Trophoblast cell (in vitro differentiated cells and primary cell): ENCODE results near the gene TTLL8.

Experiments used
- DNase-seq, 2 donors: peaks; one replicate each; pipeline ENCODE4 v3.0.0-alpha.2; 2016
- H2AFZ ChIP-seq: 2 replicates; pipeline ENCODE4 v1.6.1; 2013; ENCODE audit warnings: low read length, moderate library complexity, mild to moderate bottlenecking; ENCODE audit not compliant: insufficient read depth, poor library complexity
- H2AK5ac ChIP-seq: 2 replicates; pipeline ENCODE4 v1.6.1; 2013; ENCODE audit warnings: mild to moderate bottlenecking, low read length
- H2BK120ac ChIP-seq: 2 replicates; pipeline ENCODE4 v1.6.1; 2013; ENCODE audit warnings: low read length, mild to moderate bottlenecking, moderate library complexity; ENCODE audit not compliant: insufficient read depth, poor library complexity
- H2BK12ac ChIP-seq: 2 replicates; pipeline ENCODE4 v1.6.1; 2013; ENCODE audit warnings: mild to moderate bottlenecking, low read length, moderate library complexity
- H2BK5ac ChIP-seq: 2 replicates; pipeline ENCODE4 v1.6.1; 2013; ENCODE audit warnings: low read length, low read depth, moderate library complexity, mild to moderate bottlenecking; ENCODE audit not compliant: poor library complexity
- H3K14ac ChIP-seq: 2 replicates; pipeline ENCODE4 v1.6.1; 2013; ENCODE audit warnings: mild to moderate bottlenecking, low read length
- H3K18ac ChIP-seq: 2 replicates; pipeline ENCODE4 v1.6.1; 2013; ENCODE audit warnings: mild to moderate bottlenecking, low read length
- H3K23ac ChIP-seq: 2 replicates; pipeline ENCODE4 v1.6.1; 2013; ENCODE audit warnings: low read length
- H3K27ac ChIP-seq: 2 replicates; pipeline ENCODE4 v1.5.1; 2013; ENCODE audit warnings: low read depth, mild to moderate bottlenecking, inconsistent platforms, low read length, moderate library complexity
- H3K27me3 ChIP-seq: 2 replicates; pipeline ENCODE4 v1.6.1; 2013; ENCODE audit warnings: inconsistent platforms, mild to moderate bottlenecking, low read length, moderate library complexity; ENCODE audit not compliant: insufficient read depth
- H3K36me3 ChIP-seq, 2 experiments: 1 replicate in 1 of 2; 2 replicates in 1 of 2; pipeline ENCODE4 v1.6.1; 2013; ENCODE audit warnings: low read length in 2 of 2, mild to moderate bottlenecking in 2 of 2, moderate library complexity in 1 of 2; ENCODE audit not compliant: insufficient read depth in 2 of 2, control insufficient read depth in 1 of 2
- H3K4ac ChIP-seq: 2 replicates; pipeline ENCODE4 v1.6.1; 2013; ENCODE audit warnings: low read depth, mild to moderate bottlenecking, low read length, moderate library complexity
- H3K4me1 ChIP-seq, 2 experiments: 1 replicate in 1 of 2; 2 replicates in 1 of 2; pipeline ENCODE4 v1.6.1; 2013; ENCODE audit warnings: low read length in 2 of 2, mild to moderate bottlenecking in 2 of 2, moderate library complexity in 1 of 2; ENCODE audit not compliant: insufficient read depth in 2 of 2, control insufficient read depth in 1 of 2
- H3K4me2 ChIP-seq: 2 replicates; pipeline ENCODE4 v1.6.1; 2013; ENCODE audit warnings: inconsistent platforms, mild to moderate bottlenecking, low read length, moderate library complexity
- H3K4me3 ChIP-seq: 2 replicates; pipeline ENCODE4 v1.5.1; 2013; ENCODE audit warnings: mild to moderate bottlenecking, low read depth, low read length, inconsistent platforms
- H3K79me1 ChIP-seq: one replicate; pipeline ENCODE4 v1.6.1; 2013; ENCODE audit warnings: low read length
- H3K79me2 ChIP-seq: 2 replicates; pipeline ENCODE4 v1.6.1; 2013; ENCODE audit warnings: low read length, mild to moderate bottlenecking; ENCODE audit not compliant: control insufficient read depth, insufficient read depth, poor library complexity
- H3K9ac ChIP-seq: 2 replicates; pipeline ENCODE4 v1.6.1; 2013; ENCODE audit warnings: mild to moderate bottlenecking, low read length
- H3K9me3 ChIP-seq: 2 replicates; pipeline ENCODE4 v1.6.1; 2013; ENCODE audit warnings: low read depth, mild to moderate bottlenecking, control low read depth, inconsistent platforms, low read length; ENCODE audit not compliant: insufficient read depth
- H4K12ac ChIP-seq: 2 replicates; pipeline ENCODE4 v1.6.1; 2013; ENCODE audit warnings: low read depth, mild to moderate bottlenecking, low read length, moderate library complexity
- H4K8ac ChIP-seq: 2 replicates; pipeline ENCODE4 v1.6.1; 2013; ENCODE audit warnings: low read depth, mild to moderate bottlenecking, low read length, moderate library complexity
- H4K91ac ChIP-seq: one replicate; pipeline ENCODE4 v1.6.1; 2013; ENCODE audit warnings: low read depth, mild to moderate bottlenecking, low read length, moderate library complexity
- WGBS: extraction: QIAGEN DNeasy Blood & Tissue Kit; methylation state at CpG from one replicate; pipeline ENCODE4 v1.1.7; 2013; ENCODE audit warnings: missing lambda C conversion rate; ENCODE audit not compliant: insufficient read length, insufficient coverage; ENCODE audit errors: extremely low coverage; 5-methylcytosine and 5-hydroxymethylcytosine counted together

TTLL8 gene

DNA sequence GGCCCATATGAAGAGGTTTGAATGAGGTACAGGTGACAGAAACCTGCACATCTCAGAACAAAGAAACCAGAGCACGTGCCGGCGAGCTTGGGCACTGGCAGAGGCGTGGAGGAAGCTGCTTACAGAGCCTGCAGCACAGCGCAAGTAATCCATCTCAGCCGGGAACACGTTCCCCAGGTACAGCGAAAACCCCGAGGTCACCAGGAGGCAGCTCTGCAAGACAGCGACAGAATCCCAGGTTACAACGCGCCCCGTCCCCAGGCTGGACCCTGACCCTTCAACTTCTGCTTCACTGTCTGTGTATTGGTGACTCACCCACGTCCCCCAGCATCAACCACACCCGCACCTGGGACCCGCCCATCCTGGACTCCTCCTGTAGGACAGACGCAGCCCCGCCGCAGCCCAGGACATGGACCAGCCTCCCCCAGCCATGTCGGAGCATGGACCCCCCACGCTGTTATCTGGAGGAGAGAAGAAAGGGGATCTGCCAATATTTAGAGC is 24.9 kb upstream of the TTLL8 start:
- Histone ChIP-seq H4K91ac (peak overlapping the region; percentile 62), H3K9ac (no peak overlapping the region), H3K23ac (no peak overlapping the region), H3K14ac (peak overlapping the region; percentile 15), H3K79me1 (peaks cover 10% of the 10 kb centered on the region), H3K4ac (no peak overlapping the region), H2AFZ (no peak overlapping the region), H3K4me2 (no peak overlapping the region), H3K36me3 (no peaks in the 10 kb centered on the region), H3K27ac (peak overlapping the region; percentile 12), H3K18ac (no peak overlapping the region), H3K4me3 (no peak overlapping the region), H3K79me2 (no peaks in the 10 kb centered on the region), H4K12ac (no peak overlapping the region), H2BK5ac (peak overlapping the region; percentile 54), H3K27me3 (no peaks in the 10 kb centered on the region), H3K4me1 (peaks cover 18 to 22% of the 10 kb centered on the region in 2 experiments), H4K8ac (no peak overlapping the region), H2AK5ac (no peak overlapping the region), H3K9me3 (peaks cover 5% of the 10 kb centered on the region), H2BK12ac (peak overlapping the region; percentile 34), H2BK120ac (peak overlapping the region; percentile 49)
- no peak for DNase-seq
- WGBS = no CpG with 5 or more reads among the region's 21 CpGs

DNA sequence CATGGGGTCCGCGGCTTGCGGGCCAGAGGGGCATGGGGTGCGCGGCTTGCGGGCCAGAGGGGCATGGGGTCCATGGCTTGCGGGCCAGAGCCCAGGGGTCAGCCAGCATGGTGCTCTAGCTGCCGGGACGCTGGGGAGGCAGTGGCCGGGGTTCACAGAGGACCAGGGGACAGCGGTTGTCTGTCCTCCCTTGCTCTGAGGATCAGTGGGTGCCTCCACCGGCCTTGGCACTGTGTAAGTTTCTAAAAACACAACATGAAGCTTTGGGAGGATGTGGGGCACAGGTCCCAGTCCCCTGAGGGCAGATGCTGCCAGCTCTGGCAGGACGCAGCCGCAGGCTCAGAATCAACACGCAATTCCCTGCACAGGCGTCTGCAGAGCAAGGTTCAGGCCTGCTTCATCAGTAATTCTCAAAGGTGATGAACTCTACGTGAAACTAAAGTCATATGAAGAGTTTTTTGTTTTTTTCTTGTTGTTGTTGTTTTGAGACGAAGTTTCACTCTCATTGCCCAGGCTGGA is 24.2 kb upstream of the TTLL8 start:
- H2AK5ac ChIP-seq = no peak overlapping the region
- H4K8ac ChIP-seq = no peak overlapping the region

DNA sequence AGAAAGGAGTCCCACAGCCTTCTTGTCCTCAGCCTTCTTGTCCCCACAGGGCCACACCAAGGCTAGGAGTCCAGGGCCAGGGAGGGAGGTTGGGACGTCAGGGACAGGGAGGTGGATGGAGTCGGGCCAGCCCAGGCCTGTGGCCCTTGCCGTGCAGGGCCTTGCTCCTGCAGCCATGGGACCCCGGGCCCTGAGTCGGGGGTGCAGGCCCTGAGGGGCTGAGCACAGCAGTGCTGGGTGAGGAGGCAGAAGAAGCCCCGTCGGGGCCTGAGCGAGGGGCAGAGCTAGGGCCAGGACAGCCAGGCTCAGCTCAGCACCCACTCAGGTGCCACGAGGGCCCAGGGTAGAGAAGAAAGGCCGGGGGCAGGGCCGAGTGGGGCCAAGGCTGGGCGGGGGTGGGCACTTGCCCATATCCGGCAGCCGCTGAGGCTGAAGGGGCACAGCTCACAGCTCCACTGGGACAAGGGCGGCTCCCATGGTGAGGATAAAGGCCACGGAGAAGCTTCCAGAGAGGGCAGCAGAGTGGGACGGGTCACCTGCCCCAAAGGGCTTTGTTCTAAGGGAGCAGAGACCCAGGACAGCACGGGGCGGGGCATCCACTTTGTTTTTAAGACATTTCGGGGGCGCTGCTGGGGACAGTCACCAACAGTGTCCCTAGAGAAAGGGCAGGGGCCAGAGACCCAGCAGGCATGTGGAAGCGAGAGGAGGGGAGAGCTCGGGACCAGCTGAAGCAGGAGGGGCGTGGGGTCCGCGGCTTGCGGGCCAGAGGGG is 23.5 kb upstream of the TTLL8 start:
- no peak overlapping the region for H3K4me3 ChIP-seq
- H2AFZ ChIP-seq = no peak overlapping the region
- H4K91ac ChIP-seq = peak overlapping the region; percentile 40
- no peak overlapping the region for H4K8ac ChIP-seq
- H3K79me1 ChIP-seq = peaks cover 10% of the 10 kb centered on the region
- H2AK5ac ChIP-seq = no peak overlapping the region
- no peak overlapping the region for H2BK5ac ChIP-seq
- H3K9ac ChIP-seq = no peak overlapping the region
- no peak overlapping the region for H3K18ac ChIP-seq
- H2BK12ac ChIP-seq = peak overlapping the region; percentile 55
- peak overlapping the region; percentile 14 for H2BK120ac ChIP-seq
- H3K27me3 ChIP-seq = no peaks in the 10 kb centered on the region
- H3K4me1 ChIP-seq = peaks cover 18 to 22% of the 10 kb centered on the region in 2 experiments
- H3K4ac ChIP-seq = no peak overlapping the region
- H3K36me3 ChIP-seq = no peaks in the 10 kb centered on the region
- H3K79me2 ChIP-seq = no peaks in the 10 kb centered on the region
- peak overlapping the region; percentile 22 for H3K14ac ChIP-seq
- no peak overlapping the region for H3K4me2 ChIP-seq
- no peak overlapping the region for H3K23ac ChIP-seq
- H4K12ac ChIP-seq = no peak overlapping the region
- no peaks in the 10 kb centered on the region for H3K9me3 ChIP-seq
- H3K27ac ChIP-seq = no peak overlapping the region
- WGBS = no CpG with 5 or more reads among the region's 27 CpGs
- no peak for DNase-seq

More for the DNA sequence above, 24.2 kb upstream of the TTLL8 start:
- Histone ChIP-seq H3K27ac (no peak overlapping the region), H2BK12ac (peak overlapping the region; percentile 6), H4K91ac (peak overlapping the region; percentile 40), H3K36me3 (no peaks in the 10 kb centered on the region), H2BK5ac (no peak overlapping the region), H3K4me1 (peaks cover 18 to 22% of the 10 kb centered on the region in 2 experiments), H2AFZ (no peak overlapping the region), H4K12ac (no peak overlapping the region), H3K14ac (peak overlapping the region; percentile 22), H3K79me2 (no peaks in the 10 kb centered on the region), H3K79me1 (peaks cover 10% of the 10 kb centered on the region), H3K4ac (no peak overlapping the region), H3K23ac (no peak overlapping the region), H3K4me2 (no peak overlapping the region), H2BK120ac (peak overlapping the region; percentile 47), H3K4me3 (no peak overlapping the region), H3K18ac (no peak overlapping the region), H3K9ac (no peak overlapping the region), H3K27me3 (no peaks in the 10 kb centered on the region), H3K9me3 (peaks cover under 1% of the 10 kb centered on the region)
- WGBS = no CpG with 5 or more reads among the region's 18 CpGs
- DNase-seq = no peak

GRCh38 chr22:50080077-50080465 is 22.0 kb upstream of the TTLL8 start:
- Histone ChIP-seq H3K4ac (no peak overlapping the region), H3K4me2 (no peak overlapping the region), H2BK120ac (peak overlapping the region; percentile 6), H3K79me2 (no peaks in the 10 kb centered on the region), H2AFZ (no peak overlapping the region), H3K4me3 (no peak overlapping the region), H3K4me1 (peaks cover 18 to 22% of the 10 kb centered on the region in 2 experiments), H3K9ac (no peak overlapping the region), H3K27me3 (no peaks in the 10 kb centered on the region), H3K36me3 (no peaks in the 10 kb centered on the region), H2BK5ac (peak overlapping the region; percentile 3), H4K8ac (no peak overlapping the region), H2AK5ac (no peak overlapping the region), H3K27ac (no peak overlapping the region), H4K12ac (no peak overlapping the region), H3K79me1 (peaks cover 10% of the 10 kb centered on the region), H3K9me3 (no peaks in the 10 kb centered on the region), H4K91ac (peak overlapping the region; percentile 49), H3K14ac (peak overlapping the region; percentile 9), H3K23ac (no peak overlapping the region), H3K18ac (no peak overlapping the region), H2BK12ac (no peak overlapping the region)
- WGBS = no CpG with 5 or more reads among the region's 13 CpGs
- no peak for DNase-seq
